Kidney capillary endothelial cell (primary cell): ENCODE results near the gene WWP2.

Experiments used
- DNase-seq: peaks from one replicate; pipeline ENCODE4 v3.0.0-alpha.2; 2018; ENCODE audit warnings: low spot score

Gene WWP2

DNA sequence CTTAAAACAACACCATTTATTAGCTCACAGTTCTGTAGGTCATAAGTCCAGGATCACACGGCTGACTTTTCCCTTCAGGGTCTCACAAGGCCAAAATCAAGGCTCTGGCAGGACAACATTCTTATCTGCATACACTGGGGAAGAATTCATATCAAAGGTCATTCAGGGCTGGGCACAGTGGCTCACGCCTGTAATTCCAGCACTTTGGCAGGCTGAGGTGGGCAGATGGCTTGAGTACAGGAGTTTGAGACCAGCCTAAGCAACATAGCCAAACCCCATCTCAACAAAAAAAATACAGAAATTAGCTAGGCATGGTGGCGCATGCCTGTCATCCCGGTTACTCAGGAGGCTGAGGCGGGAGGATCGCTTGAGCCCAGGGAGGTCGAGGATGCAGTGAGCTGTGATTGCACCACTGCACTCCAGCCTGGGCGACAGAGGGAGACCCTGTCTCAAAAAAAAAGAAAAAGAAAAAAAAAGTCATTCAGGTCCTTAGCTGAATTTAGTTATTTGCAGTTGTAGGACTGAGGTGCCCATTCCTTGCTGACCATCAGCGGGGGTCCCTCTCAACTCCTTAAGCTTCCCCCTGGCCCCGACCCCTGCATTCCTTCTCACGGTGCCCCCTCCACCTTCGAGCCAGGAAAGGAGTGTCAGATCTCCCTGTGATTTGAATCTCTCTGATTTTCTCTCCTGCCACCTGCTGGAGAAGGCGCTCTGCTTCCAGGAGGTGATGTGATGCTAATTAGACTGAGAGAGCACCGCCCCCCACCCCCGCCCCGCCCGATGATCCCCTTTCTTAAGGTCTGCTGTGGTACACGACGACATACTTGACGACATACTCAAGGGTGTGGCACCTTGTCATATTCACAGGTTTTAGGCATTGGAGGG lies 97.2 kb downstream of the WWP2 start:
- peak; percentile 28 for DNase-seq

DNA sequence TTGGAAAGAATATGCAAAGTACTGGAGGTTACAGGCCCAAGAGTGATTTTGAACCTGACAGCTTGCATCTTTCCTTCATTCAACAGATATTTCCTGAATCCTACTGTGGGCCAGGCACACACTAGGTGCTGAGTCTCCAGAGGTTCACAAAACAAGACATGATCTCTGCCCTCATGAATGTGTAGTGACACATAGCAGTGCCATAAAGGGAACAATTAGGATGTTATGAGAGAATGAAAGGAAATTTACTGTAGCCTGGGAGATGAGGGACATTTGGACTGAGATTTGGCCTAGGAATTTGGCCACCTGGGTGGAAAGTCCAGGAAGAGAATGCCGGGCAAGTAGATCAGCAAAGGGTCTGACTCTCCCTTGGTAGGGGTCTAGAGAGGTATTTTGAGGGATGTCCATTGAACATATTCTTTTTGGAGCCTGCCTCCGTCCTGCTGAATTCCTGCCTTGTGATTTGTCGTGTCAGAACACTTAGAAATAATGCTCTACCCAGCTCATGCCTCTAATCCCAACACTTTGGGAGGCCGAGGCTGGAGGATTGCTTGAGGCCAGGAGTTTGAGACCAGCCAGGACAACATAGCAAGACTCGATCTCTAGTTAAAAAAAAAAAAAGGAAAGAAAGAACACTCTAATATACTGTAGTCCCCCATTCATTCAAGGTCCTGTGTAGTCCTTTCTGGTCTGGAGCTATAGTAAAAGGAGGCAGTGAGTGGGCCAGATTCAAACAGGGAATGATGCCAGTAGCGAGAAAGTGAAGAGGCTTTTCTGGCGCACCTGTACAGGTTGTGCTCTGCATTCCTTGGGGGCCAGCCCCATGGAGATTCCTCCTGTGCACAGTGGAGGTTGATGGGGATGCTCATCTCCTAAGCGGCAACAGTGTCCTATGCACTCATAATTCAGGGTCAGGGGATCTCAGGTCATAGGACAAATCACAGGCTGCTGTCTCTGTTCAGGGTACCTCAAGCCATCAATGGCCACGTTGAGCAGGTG lies 98.4 kb downstream of the WWP2 start:
- DNase-seq = peak; percentile 21

DNA sequence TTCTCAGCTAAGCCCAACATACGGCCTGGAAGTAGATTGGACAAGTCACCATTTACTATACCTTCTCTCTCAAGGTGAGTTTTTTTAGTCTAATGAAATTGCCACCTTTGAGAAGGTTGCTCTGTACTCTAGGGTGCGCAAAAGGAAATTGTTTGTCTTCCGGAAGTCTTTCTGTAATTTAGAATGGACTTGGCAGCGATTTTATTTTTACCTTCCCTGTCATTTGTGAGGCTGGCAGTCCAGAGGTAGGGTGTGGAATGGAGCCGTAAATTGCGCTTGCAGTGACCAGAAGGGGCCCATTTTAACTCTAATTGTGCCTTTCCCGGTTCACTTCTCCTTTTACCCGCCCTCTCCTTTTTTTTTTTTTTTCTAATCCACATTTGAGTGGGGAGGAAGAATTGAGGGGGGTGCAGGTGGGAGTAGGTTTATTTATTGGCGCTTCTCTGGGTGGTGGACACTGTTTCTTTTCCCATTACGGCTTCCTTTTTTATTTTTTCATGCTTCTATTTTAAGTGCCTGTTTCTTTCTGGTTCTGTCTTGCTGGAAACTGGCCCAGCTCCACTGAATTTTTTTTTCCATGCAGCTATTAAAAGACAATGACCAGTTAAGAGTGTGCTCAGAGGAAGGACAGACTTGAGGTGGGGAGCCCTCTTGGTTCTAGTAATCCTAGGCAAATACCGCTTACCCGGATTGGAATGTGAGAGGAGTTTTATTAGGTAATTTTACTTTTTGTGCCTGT lies 99.3 kb downstream of the WWP2 start:
- DNase-seq = no peak

DNA sequence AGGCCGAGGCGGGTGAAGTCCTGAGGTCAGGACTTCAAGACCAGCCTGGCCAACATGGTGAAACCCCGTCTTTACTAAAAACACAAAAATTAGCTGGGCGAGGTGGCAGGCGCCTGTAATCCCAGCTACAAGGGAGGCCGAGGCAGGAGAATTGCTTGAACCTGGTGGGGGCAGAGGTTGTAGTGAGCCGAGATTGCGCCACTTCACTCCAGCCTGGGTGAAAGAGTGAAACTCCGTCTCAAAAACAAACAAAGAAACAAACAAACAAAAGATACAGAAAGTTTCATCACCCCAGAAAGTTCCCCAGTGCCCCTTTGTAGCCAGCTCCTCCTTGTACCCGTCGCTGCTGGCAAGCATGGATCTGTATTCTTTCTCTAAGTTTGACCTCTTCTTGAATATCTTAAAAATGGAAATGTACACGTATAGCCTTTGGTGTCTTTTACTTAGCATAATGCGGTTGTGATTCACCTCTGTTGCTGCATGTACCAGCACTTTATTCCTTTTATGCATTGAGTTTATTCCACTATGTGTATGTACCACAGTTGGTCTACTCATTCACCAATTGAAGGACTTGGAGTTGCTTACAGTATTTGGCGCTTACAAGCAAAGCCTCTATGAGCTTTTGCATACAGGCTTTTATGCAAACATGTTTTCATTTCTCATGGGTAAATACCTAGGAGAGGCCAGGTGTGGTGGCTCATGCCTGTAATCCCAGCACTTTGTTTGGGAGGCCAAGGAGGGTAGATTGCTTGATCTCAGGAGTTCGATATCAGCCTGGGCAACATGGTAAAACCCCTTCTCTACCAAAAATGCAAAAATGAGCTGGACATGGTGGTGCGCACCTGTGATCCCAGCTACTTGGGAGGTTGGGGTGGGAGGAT lies 101.5 kb downstream of the WWP2 start:
- DNase-seq = no peak

DNA sequence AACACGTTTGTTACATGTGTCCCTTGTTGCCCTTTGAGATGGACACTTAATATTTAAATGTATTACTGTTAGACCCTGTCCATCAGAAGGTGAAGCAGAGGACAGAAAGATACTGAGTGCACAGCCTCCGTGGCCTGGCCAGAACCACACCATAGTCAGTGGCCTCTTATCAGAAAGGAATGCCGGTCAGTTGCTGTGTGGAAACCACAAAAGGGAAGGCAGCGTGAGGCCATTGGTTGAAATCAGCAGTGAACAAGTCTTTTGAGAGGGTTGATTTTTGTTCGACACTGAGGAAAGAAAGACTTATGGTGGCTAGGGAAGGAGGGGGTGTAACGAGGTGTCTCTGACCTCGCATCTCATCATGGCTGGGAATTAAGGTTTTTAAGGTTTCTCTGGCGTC lies 103.6 kb downstream of the WWP2 start:
- DNase-seq = no peak

DNA sequence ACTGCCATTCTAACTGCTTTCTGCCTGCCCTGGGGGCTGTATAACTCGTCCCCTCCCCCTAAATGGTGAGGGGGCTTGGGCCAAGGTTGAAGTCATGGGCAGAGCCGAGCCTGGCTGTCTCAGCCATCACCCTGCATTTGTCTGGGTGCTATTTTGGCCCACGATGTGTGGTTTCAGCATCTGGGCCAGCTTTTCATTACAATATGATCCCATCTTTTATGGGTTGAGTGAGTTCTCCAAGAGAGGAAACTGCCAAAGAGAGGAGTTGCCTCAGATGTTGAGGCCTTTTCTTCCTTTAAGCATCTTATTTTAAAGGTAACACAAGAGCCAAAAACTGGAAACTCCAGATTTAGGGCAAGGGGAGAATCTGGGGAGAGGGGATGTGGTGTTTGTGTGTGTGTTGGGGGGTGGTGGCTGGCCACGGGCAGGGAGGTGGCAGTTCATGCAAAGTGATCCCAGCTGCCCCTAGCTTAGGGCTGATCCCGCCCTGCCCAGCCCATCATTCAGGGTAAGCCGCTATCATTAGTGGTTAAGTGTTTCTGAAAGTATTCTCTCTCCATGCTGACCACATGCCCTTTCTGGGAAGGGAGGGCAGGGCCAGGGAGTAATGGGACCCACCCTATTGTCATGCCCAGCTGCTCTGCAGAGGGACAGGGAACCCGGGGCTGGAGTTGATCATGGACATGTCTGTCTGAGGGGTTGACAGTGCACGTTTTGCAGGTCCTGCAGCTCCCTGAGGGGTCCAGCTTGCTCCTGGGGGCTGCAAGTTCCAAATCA lies 105.8 kb downstream of the WWP2 start:
- no peak for DNase-seq

DNA sequence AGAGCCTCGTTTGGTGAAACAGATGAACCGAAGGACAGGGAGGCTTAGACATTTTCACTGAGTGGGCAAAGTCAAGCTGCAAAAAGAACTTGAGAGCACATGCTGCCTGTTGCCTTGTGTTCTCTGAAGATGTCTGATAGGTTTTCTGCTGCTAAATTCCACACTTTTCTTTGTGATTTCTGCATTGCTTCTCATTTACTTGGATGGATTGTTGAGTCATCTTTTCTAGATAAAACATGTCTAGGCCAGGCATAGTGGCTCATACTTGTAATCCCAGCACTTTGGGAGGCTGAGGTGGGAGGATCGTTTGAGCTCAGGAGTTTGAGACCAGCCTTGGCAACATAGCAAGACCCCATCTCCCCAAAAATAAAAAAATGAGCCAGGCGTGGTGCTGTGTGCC lies 108.6 kb downstream of the WWP2 start:
- no peak for DNase-seq

DNA sequence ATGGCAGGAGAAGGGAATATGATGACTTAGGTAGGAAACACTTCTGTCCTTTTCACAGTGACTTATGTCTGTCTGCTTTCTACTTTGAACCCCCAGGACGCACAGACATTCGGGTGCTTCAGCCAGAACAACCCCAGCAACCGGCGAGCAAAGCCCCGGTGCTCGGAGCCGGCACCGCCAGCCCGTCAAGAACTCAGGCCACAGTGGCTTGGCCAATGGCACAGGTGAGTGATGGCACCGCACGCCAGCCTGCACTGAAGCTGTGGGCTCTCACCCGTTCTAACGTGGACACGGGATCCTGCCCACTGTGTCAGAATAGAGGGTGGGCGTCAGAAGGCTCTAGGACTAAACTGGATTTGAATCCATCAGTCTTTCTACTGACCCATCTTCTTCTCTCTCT lies 109.6 kb downstream of the WWP2 start:
- no peak for DNase-seq

DNA sequence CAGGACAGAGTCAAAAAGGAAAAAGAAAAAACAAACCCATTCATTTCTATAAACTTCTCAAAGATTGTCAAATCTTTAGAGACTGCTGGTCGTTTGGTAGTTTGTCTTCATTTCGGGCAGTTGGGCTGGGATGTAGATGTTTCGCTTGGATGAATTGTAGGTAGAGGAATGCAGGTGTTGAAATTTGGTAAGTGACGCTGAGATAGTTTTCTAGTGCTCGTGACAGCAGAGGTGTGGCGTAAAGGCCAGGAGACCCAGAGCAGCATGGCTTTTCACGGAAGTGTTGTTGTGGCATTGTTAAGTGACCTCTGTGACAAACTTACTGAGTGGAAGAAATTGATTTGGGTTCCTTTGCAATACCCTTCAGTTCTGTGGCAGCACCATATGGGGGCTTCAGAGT lies 110.8 kb downstream of the WWP2 start:
- no peak for DNase-seq

DNA sequence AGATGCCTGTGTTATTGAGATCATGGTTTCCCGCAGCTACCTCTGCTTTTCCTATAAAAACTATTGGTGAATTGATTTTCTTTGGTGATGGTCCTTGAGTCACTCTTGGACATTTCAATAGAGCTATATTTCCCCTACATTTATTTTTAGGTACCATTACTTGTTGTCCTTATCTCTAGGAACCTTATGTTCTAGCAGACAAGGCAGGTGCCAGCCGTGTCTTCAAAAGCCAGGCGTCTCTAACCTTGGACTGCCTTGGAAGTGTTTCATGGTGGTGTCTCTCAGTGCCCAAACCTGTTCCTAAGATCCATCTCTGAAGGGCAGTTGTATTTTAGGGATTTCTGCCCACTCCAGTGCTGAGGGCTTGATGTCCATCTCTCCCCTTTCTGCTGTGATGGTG lies 111.7 kb downstream of the WWP2 start:
- no peak for DNase-seq

DNA sequence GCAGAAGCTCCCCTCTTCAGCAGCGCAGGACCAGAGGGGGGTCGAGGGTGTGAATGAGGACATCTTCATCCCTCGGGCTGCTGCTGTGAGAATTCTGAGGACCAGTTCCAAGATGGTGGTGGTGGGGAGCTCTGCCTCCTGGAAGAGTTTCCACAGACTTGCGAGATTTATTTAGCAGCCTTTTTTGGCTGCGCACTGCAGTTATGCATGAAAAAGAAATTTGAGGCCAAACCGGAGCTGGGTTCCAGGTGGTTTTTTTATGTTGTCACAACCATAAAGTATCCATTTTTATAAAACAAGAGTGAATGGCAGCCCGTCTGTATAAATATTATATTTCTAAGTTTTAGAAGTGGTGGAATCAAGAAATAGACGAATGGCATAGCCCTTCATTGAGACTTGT lies 112.1 kb downstream of the WWP2 start:
- DNase-seq = no peak

DNA sequence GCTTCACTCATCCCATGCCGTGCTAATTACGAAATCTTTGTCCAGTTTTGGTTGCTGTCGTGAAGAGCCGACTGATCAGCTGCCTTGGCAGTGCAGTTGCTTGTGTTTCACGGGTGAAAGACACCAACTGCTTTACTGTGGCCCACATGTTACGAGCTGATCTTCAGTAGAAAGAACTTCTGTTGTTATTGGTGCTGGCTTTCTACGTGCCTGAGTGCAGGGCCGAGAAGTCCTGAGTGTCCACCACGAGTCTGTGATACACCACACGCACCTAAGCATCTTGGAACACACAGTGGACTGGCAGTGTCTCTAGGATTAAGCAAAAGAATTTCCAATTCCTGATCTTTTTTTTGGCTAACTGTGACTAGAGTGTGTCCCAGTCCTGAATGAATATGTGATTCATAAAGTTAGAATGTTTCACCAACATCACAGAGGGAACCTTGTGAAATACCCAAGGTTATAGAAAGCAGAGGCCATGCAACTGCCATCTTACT lies 118.6 kb downstream of the WWP2 start:
- no peak for DNase-seq

DNA sequence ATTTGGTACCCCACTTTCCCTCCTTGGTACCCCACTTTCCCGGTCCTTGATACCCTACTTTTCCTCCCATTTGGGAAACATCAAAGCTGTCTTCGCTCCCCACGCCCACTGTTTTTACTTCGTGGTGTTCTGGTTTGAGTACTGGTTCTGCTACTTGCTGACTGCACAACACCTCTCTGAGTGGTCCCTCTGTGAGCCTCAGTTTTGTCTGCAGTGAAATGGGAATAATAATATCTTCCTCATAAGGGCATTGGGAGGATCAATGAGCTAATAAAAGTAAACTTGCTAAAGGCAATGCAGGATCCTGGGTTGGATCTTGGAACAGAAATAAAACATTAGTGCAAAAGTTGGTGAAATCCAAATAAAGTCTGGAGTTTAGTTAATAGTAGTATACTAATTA lies 119.0 kb downstream of the WWP2 start:
- DNase-seq = no peak

DNA sequence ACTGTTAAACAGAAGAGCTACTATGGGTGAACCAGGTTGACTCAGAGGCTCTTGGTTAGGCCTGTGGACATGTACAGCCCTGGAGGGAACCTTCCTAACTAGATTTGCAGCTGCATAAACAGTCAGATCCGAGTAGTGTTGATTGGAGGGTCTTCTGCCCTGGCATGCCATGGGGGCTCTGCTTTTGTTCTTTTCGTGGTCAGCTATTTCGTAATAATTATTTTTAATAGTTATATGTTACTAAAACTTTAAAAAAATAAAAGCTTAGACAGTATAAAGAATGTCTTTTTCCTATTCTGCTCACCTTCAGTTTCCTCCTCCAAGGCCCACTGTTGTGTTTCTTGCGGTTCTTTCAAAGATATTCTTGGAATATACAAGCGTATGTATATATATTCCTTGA lies 121.6 kb downstream of the WWP2 start:
- no peak for DNase-seq

DNA sequence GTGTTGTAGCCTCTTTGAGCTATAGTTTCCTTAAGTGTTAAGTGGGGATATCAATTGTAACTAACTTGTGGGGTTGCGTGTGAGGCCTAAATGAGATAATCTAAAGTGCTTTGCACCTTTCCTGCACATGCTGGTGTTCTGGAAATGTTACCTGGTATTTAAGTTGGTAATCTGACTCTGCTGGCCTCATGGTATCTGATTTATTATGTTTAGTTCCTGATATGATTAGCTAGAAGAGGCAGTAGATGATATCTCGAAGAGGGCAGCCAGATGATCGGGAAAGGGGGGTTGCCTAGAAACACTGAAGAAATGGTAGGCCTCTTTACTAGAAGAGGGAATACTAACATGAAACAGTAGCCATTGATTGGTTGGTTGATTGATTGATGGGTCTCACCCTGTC lies 123.6 kb downstream of the WWP2 start:
- no peak for DNase-seq

DNA sequence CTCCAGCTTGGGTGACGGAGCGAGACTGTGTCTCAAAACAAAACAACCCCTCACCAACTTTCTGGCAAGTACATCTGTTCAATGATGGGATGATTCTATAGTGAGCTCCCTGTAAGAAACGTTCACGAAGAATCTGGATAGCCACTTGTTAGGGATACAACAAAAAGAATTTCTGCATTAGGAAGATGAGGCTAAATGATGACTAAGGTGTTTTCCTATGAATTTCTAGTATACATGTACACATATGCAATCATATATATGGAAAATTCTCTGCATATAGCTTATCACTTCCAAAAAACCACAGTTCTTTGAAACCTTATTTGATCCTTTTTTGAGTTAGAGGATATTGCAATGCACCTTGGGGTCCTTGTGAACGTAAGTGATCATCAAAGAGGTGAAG lies 124.6 kb downstream of the WWP2 start:
- DNase-seq = no peak

DNA sequence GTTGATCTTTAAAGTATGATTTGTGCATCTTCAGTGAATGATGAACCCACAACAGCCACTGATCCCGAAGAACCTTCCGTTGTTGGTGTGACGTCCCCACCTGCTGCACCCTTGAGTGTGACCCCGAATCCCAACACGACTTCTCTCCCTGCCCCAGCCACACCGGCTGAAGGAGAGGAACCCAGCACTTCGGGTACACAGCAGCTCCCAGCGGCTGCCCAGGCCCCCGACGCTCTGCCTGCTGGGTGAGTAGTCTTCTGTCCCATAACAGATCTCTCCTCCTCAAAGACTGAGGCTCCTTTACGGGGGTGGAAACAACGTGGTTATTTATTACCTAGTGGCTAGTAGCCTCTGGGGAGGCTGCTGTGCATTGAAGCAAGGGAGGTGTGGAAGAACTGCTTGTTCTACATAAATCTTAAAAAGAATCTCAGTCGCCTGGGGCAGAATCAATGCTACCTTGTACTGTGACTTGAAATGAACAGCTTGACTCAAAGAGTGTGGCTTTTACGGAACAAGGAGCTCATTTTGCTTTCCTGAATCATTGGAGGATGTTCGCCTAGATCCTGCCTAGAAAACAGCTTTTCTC lies 126.0 kb downstream of the WWP2 start:
- no peak for DNase-seq

DNA sequence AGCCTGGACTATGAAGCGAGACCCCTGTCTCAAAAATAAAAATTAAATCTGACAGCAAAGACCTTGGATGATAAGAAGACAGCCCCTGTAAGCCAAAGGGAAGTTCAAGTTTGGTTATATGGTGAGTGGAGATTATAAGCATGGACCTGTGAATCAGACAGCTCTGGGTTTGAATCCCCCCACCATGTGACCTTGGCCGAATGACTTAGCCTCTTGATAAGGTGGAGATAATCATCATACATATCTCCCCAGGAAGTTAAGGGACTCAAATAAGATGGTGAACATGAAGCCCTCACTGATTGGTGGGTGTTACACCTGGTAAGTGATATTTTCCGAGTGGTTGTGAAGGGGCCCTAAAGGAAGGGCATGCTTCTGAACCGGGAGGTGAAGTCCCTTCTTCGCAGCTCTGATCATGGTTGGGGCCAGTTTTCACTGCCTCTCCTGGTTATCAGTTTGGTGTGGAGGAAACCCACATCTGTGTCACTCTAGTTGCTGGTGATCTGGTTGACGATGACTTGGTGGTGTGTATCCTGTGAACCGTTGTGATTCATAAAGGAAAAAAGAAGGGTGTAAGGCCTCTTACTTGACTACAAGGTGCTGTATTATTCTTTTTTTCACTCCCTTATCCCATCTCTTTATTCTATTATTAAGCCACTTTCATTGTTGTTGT lies 127.3 kb downstream of the WWP2 start:
- no peak for DNase-seq
